ENCODE measurements around the gene SPPL3. TPM values are rescaled to one million over a fixed set of nuclear protein-coding genes. Genes with fewer than 3 reads are reported as not detected.
"Not testable (repeated sequence)": the region's sequence is repeated elsewhere in the genome, so short reads cannot be mapped to it uniquely, and the experiment has no call there.

The SPPL3 gene
- total and polyA plus RNA-seq, 12 donors, result 9.7 to 45.0 (median 35.7) TPM

GRCh38 chr12:120733574-120733973 lies 170.6 kb downstream of the SPPL3 start:
- H3K27ac ChIP-seq, result no peak overlapping the region
- intact Hi-C loops (cut with DNase I), result loop anchor here in 1 of 10 donors (10.0 kb wide), 1 partner anchor 241 kb away; the partner anchor contains the start of gene HNF1A
- no peak for TF ChIP-seq CTCF (IDR thresholded peaks at IDR 0.05)
- H3K4me1 ChIP-seq, result no peaks in the 10 kb centered on the region
- no peaks in the 10 kb centered on the region for H3K27me3 ChIP-seq
- no peak for DNase-seq
- H3K4me3 ChIP-seq, result no peak overlapping the region
- no peak for ATAC-seq
- H3K9me3 ChIP-seq, result no peaks in the 10 kb centered on the region
- WGBS, 2 donors, result 88 to 92% methylated on average over 3 of the region's 3 CpGs
- peaks cover 0 to 64% (median 15%) of the 10 kb centered on the region in 9 donors for H3K36me3 ChIP-seq

GRCh38 chr12:120732198-120732597 lies 172.0 kb downstream of the SPPL3 start:
- H3K27ac ChIP-seq, ATAC-seq, H3K9me3 ChIP-seq, H3K4me3 ChIP-seq, DNase-seq, H3K4me1 ChIP-seq, H3K27me3 ChIP-seq: not testable (repeated sequence)
- peaks cover 0 to 64% (median 22%) of the 10 kb centered on the region in 9 donors for H3K36me3 ChIP-seq
- intact Hi-C loops (cut with DNase I), result loop anchor here in 1 of 10 donors (10.0 kb wide), 1 partner anchor 243 kb away; the partner anchor contains the start of gene HNF1A
- 96 to 98% methylated on average over 35 of the region's 35 CpGs for WGBS, 2 donors

- no peak for TF ChIP-seq CTCF (IDR thresholded peaks at IDR 0.05)
- H3K27me3 ChIP-seq, result no peaks in the 10 kb centered on the region
- H3K4me3 ChIP-seq, result peak overlapping the region in 2 of 10 donors; percentile 0 to 90
- ATAC-seq (no peak), DNase-seq (no peak)
- peak overlapping the region in 2 of 10 donors; percentile 91 for H3K27ac ChIP-seq
- WGBS, 2 donors, result 96 to 97% methylated on average over 9 of the region's 9 CpGs
- no peaks in the 10 kb centered on the region for H3K9me3 ChIP-seq
- H3K36me3 ChIP-seq, result peaks cover 0 to 74% (median 29%) of the 10 kb centered on the region in 9 donors
- intact Hi-C loops (cut with DNase I), result loop anchor here in 6 of 10 donors (5.0 to 10.0 kb wide), 4 partner anchors 178 to 248 kb away; partner anchors contain the start of genes HNF1A (in 4 of the 6) and SPPL3 (in 1 of the 6)
- peaks cover 0 to 23% (median 12%) of the 10 kb centered on the region in 9 donors for H3K4me1 ChIP-seq
These were observed 177.2 kb downstream of the SPPL3 start for GRCh38 chr12:120726961-120727360.

GRCh38 chr12:120726510-120726793 lies 177.7 kb downstream of the SPPL3 start:
- intact Hi-C loops (cut with DNase I), result loop anchor here in 6 of 10 donors (5.0 to 10.0 kb wide), 4 partner anchors 178 to 248 kb away; partner anchors contain the start of genes HNF1A (in 4 of the 6) and SPPL3 (in 1 of the 6)
- DNase-seq, result no peak
- peak overlapping the region; percentile 55 to 90 (median 78) for H3K4me3 ChIP-seq
- H3K36me3 ChIP-seq, result peaks cover 0 to 79% (median 34%) of the 10 kb centered on the region in 9 donors
- peaks cover 0 to 25% (median 17%) of the 10 kb centered on the region in 9 donors for H3K4me1 ChIP-seq
- H3K27ac ChIP-seq, result peak overlapping the region in 9 of 10 donors; percentile 83 to 91 (median 89)
- no peaks in the 10 kb centered on the region for H3K27me3 ChIP-seq
- ATAC-seq, result no peak
- no peak for TF ChIP-seq CTCF (IDR thresholded peaks at IDR 0.05)
- 78 to 83% methylated on average over 9 of the region's 9 CpGs for WGBS, 2 donors
- H3K9me3 ChIP-seq, result no peaks in the 10 kb centered on the region
